HG03460 (cell line): ENCODE data around the gene PGR.

Source experiments
- ATAC-seq: cut with Tn5 transposase; IDR thresholded peaks from one replicate; pipeline ENCODE4 v1.9.1; 2021; ENCODE audit not compliant: unreplicated experiment

Gene PGR

DNA sequence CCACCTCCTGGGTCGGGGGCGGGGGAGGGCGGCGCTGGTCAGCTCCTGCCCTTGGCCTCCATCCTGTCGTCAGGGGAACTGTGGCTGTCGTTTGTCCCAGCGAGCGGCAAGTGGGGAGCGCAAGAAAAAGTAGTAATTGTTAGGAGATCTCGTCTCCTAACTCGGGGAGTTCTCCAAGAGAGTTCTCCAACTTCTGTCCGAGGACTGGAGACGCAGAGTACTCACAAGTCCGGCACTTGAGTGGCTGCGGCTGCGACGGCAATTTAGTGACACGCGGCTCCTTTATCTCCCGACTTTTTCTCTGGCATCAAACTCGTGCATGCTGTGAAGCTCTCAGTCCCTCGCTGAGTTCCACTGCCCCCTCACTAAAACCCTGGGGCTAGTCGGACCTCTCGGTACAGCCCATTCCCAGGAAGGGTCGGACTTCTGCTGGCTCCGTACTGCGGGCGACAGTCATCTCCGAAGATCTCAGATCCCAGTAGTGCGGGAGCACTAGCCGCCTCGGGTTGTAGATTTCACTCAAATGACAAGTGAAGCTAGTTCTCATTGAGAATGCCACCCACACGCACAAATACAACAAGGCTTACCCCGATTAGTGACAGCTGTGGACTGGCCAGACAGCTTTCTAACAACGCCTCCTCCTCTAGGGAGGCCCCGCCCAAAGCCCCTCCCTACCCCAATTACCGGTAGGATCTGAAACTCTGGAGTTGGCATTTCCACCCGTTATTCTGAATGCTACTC, at the start of gene PGR:
Gene PGR (minus strand): TSS at position 611 of the 741 bp plus-strand sequence. CDS start 743 bp downstream, outside the sequence.
- ATAC-seq: no peak

DNA sequence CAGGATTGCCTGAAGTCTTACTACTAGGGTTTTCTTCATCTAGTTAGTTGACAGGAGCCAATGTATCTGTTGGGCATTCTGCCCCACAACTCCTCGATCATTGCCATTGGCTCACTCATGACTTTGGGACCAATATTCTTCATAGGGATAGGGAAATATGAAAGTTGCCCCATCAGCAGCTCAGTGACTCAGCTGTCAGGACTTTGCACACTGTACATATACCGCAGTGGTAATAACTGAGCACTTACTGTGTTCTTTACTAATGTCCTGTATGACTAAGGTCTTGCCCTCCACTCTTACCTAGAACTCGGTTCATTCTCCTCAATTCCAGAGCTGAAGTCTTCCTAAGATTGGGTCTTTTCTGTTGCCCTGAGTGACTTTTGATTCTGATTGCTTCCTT, 46.8 kb upstream of the PGR start:
- ATAC-seq: no peak

DNA sequence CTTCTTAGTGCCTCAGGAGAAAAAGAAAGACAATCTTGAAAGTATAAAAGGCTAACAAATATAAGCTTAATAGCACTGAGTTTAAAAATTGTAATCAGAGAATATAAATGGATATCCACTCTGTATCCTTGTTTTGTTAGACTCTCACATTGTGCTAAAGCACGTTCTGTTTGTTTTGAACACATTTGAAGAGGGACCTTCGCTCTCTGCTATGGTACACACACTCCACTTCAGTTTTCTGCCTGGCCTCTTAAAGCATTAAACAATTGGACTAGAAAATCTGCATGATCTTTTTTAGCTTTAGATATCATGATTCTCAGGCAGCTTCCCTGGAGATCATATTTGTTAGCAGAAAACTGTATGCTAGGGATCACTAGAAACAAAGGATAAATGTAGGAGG, 40.3 kb upstream of the PGR start:
- no peak for ATAC-seq

DNA sequence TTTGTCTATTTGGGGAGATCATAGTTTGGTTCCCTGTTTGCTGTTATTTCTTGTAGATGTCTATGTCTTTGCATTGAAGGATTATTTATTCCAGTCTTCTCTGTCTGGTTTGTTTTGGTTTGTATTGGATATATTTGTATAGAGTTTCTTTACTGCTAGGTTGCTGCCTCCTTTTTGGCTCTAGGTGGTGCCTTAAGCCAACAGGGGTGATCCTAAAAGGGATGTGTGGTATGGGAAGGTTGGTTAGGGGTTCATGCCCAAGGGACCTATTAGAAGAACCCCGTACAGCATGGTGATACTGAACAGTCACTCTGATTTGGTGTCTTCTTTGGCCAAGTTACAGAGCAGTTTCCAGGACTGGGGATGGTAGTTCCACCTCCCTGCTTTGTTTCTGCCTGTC, 36.4 kb upstream of the PGR start:
- ATAC-seq: no peak

DNA sequence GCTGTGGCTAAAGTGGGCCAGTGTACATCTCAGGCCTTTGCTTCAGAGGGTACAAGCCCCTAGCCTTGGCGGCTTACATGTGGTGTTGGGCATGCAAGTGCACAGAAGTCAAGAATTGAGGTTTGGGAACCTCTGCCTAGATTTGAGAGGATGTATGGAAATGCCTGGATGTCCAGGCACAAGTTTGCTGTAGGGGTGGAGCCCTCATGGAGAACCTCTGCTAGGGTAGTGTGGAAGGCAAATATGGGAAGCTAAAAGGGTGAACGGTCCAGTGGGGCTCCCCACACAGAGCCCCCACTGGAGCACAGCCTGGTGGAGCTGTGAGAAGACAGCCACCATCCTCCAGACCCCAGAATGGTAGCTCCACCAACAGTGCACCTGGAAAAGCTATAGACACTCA, 28.5 kb upstream of the PGR start:
- no peak for ATAC-seq

DNA sequence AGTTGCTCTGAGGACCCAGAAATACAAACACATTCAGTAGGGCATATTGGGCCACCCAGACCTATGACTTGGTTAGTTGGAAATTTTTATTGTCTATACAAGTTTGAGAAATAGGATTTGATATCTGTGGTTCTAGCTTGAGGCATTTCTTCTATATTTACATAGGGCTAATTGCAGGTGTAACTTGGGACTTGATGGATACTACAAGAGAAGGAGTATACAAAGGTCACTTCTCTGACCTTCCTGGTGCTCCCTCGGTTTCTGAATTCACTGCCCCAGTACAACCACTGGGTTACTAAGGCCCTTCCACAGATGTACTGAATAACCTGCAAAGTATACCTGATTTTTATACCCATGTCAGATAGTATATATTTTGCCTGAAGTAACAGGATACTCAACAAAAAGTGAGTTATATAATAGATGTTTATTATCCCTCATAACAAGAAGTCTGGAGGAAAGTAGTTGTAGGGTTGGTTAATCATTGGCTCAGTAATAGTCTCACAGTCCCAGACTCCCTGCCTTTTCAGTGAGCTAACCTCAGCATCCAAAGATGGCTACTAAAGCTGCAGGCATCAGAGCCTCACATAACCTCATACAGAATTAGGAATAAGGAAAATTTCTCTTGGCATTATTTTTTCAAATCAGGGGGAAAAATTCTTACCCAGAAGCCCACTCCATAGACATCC, 8.8 kb upstream of the PGR start:
- ATAC-seq: no peak

DNA sequence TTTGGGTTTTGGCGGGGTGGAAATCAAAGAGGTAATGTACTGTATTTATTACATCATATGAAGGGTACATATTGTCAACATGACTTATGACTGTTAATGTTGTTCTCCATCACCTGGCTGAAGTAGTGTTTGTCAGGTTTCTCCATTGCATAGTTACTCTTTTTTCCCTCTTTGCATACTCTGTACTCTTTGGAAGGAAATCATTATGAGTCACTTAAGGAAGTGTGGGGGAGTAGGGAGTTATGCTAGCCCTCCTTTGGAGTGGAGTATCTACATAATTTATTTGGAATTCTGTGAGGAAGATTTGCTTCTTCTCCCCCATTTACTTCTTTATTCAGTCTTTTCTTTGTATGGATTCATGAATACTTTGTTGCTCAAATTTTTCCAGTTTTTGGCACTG, 3.6 kb upstream of the PGR start:
- no peak for ATAC-seq

DNA sequence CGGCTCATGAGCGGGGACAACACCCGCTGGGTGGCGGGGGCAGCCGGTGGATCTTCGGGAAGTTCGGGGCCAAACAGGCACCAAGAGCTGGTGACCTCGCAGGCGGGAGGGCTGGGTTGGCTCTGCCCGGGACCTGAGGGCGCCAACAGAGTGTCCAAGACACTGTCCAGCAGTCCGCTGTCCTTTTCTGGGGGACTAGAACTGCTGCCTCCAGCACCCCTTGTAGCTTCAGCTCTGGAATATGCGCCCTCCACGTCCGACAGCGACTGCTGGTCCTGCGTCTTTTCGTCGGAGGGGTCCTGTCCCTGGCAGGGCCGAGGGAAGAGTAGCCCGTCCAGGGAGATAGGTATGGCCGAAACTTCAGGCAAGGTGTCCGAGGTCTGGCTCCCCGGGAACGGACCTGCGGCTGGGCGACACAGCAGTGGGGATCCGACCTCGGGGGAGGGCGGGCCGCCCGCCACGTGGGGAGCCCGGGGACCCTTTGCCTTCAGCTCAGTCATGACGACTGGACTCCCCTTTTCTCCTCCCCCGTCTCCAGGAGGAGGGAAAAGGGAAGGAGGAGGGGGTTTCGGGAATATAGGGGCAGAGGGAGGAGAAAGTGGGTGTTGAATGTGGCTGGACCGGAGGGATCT, 926 bp downstream of the PGR start:
- no peak for ATAC-seq

DNA sequence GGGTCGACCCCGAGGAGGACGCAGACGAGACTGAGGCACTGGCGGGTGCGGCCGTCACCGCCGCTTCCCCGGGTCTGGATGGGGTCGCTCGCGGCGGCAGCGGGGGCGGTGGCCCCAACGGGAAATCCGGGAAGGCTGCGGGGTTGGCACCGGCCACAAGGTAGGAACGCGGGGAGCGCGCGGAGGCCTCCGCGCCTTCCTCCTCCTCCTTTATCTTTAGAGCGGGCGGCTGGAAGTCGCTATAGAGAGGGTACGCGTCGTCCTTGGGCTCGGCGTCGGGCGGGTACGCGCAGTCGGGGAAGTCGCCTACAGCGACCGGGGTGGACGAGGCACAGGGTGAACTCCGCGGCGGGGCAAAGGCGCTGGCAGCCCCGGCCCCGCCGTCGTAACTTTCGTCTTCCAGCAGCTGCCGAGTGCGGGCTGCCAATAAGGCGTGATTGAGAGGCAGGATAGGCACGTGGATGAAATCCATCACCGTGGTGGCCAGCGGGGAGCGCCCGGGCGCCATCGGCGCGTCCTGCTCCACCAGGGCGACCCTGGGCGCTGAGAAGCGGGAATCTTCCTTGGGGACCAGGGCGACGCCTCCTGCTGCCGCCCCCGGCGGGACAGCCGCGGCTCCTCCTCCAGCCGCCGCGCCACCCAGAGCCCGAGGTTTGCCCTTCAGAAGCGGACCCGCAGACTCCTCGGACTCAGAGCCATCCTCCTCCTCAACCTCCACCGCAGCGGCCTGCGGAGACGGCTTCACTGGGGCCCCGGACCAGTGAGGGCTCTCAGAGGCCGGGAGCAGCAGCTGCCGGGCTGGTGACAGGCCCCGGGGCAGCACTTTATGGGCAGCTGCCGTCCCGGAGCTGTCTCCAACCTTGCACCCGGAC, 1.7 kb downstream of the PGR start:
- ATAC-seq: no peak

DNA sequence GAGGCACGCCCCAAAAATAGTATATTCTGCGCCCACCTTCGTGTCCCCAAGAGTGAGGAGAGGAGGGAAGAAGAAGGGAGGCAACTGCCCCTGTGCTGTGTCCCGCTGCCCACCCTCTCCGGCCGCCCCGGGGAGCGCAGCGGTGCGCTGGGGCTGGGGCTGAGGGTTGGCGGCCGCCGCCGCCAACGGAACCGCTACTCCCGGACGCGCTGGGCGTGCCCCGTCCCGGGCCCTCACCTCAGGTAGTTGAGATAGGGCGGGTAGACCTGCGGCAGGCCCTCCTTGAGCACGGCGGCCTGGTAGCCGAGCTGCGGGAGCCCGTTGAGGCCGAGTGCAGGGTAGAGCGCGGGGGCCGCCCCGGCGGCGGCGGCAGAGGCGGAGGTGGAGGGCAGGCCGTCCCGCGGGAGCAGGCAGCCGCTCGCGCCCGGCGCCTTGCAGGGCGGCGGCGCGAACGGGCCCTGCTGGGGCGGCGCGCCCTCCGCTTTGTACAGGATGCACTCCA, 2.4 kb downstream of the PGR start:
- ATAC-seq: no peak

DNA sequence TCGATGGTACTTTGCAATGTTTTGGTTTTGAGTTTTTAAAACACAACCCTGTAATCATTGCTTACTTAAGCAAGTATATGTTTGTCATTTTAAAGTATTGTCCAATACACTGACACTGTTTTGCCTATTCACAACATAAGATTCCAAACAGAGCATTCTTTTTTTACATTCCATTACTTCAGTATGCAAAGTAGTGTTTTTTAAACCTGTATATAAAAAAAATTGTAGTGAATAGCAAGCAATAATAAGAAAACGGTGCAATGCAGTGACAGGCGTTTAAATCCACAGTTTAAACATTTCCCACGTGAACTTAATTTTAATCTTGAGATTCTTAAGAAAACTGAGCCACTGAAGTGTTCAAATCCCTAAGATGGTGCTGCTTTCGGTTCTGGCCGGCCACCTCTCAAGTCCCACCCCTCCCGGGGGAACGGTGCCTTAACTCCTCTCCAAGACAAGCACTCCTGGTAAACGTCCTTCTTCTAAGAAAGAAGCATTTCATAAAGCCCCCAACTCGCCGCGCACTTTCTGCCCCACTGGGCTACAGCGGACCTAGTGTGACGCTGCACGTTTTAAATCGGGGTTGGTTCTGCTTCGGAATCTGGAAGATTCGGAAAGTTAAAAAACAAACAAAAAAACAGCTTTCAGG, 2.9 kb downstream of the PGR start:
- no peak for ATAC-seq

DNA sequence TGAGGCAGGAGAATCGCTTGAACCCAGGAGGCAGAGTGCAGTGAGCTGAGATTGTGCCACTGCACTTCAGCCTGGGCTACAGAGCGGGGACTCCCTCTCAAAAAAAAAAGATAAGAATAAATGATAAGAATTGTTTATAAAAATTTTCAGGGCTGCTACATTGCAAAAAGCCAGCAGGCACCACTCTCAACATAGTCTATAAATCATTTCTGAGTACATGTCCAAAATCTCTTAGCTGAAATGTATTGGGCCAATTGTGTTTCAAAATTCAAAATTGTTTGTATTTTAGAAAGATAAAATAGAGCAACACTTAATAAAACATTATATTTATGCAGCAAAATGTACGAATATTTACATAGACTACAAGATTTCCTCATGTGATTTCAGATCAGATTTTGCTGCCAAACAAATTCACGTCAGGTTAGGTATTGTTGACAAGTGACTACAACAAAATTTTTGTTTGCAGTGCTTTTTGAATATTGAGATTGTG, 13.9 kb downstream of the PGR start:
- ATAC-seq: no peak

DNA sequence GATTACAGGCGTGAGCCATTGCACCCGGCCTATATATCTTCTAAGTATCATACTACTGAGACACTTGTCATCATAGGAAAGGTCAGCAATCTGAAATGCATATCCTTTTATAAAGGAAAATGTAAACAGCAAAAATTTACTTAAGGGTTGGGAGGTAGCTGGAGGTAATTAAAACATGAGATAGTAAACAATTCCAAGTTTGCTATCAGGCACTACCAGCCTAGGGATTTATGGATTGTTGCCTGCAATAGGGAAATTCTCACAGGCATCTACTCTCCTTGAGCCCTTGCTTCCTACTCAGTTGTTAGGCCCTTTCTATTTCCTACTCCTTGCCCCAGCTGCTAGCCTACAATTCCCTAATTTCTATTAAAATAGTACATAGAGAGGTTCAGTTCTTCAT, 16.1 kb downstream of the PGR start:
- no peak for ATAC-seq

DNA sequence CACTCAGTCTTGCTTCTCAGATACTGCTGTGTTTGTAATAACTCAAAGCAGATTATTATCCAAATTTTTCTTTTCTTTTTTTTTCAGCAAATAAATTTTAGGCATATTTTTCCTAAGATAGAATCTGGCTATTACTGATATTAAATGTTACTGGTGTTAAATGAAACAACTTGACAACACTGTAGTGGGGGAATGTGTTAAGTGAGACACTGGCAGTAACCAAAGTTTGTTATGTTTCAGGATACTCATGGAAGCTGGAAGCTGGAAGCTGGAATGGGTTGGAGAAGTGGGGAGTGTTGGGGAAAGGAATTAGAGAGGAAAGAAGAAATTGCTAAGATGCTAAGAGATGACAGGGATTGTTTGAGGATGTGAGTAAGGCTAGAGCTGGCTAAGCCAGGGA, 24.9 kb downstream of the PGR start:
- ATAC-seq: no peak

DNA sequence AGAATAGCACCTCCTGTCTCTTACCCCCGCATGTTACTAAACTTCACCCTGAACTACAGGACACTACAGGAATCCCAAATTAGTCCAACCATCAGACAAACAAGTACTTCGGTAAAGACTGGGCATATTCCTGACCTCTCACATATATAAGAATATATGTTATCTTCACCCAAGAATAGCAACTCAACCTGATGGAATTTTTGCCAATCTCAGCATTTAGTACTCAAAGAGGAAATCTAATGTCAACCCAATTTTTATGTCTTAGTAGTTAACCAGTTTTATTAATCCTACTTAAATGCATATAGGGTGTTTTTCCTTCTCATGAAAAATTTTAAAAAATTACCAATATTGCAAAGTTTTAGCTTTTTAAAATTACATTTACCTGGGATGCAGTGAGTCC, 26.2 kb downstream of the PGR start:
- ATAC-seq: no peak

DNA sequence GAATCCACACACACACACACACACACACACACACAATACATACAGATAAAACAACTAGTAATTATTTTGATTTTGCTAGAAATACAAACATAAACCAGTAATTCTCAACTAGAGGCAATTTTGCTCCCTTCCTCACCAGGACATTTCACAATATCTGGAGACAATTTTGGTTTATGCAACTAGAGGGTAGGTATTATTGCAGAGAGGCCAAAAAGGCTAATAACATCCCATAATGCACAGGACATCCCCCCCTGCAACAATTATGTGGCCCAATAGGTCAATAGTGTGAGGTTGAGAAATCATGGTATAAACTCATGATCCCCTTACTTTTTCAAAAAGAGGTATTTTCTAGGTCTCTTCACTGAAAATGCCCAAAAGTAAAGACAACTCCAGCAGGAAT, 29.0 kb downstream of the PGR start:
- ATAC-seq: no peak

DNA sequence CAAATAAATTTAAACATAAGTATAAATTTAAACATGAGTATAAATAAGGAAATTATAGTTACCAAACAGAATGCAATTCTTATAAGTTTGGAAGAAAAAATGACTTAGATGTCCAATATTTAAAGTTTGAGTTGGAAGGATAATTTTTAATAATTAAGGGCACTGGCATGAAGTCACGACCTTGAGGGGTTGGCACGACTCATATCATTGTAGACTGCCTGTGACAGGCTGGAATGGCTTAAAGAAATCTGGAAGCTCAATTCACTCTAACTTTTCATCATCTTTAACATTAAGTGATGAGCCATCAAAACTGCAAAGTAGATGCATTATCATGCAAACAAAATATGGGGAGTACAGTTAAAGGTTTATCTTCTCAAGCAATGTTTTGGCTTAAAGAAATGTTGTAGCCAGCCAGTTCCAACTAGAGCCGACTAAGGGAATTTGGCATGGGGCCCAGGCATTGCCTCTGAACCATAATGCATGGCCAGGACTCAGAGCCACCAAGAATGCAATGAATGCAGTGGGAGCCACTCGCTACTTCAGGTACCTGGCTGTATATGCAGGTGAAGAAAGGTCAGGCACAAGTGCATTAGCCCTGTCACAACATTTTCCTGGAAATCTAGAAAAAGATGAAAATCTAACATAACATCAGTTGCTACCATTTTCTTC, 33.4 kb downstream of the PGR start:
- ATAC-seq: no peak

DNA sequence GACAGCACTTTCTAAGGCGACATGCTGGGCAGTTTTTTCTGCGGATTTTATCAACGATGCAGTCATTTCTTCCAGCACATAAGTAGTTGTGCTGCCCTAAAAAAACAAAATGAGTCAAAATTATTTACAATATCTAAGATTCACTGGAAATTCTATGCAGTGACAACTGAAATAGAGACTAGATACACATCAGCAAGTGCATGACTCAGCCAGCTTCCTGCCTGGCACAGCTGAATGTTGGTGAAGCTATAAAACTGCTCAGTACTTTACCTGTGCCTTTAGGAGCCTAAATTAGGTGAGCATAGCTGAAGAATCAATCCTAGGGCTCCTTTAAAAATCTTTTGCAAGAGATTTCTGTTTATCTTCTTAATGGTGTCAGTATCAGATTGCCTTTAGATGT, 37.8 kb downstream of the PGR start:
- no peak for ATAC-seq

DNA sequence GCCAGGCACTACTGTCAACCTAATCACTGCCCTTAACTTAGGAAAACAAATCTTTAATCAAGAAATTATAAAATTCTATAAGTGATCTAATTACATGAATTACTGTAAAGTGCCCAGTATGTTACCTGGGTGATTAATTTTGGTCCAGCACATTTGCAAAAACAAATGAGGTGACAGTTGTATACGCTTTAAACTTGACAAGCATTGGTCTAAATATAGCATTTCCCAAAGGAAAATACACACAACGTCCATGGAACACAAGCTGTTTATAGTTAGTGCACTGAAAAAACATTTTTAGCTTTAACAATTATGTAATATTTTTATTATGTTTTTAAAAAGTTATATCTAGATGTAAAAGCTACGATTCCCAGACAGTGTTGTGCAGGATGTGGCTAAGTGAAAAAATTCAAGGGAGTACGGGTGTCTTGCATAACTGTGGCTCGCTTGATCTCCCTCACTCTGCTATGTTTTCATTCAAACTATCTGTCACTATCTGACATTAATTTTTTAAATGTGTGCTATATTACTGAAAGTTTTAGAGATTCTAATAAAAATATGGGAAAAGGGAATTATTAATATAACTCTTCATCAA, 38.8 kb downstream of the PGR start:
- no peak for ATAC-seq

DNA sequence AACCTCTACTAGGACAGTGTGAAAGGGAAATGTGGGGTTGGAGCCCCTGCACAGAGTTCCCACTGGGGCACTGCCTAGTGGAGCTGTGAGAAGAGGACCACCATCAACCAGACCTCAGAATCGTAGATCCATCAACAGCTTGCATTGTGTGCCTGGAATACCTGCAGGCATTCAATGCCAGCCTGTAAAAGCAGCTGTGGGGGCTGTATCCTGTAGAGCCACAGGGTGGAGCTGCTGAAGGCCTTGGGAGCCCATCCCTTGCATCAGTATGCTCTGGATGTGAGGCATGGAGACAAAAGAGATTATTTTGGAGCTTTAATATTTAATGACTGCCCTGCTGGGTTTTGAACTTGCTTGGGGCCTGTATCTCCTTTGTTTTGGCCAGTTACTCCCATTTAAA, 46.3 kb downstream of the PGR start:
- ATAC-seq: no peak
